Gastroesophageal sphincter (tissue), 4 donors: ENCODE measurements around the gene EGFR. TPM values are rescaled to one million over a fixed set of nuclear protein-coding genes. Genes with fewer than 3 reads are reported as not detected.

Source experiments
- ATAC-seq: fragments of 150-250 bp; one replicate; pipeline ENCODE4 v1.9.1; 2016; ENCODE audit warnings: mild to moderate bottlenecking, moderate library complexity
- H3K27ac ChIP-seq, 4 donors: fragments of 200-600 bp; sonication (generic) in 3 of 4; 1 replicate in 3 of 4; 2 replicates in 1 of 4; pipeline ENCODE4 v1.5.1; 2016 to 2019
- H3K27me3 ChIP-seq: fragments of 200-600 bp; sonication (generic); one replicate; pipeline ENCODE4 v1.5.1; 2019
- H3K36me3 ChIP-seq, 2 donors: fragments of 200-600 bp; sonication (generic); one replicate each; pipeline ENCODE4 v1.5.1; 2019; ENCODE audit warnings: control low read depth in 1 of 2
- H3K4me1 ChIP-seq, 3 donors: fragments of 200-600 bp; sonication (generic); 1 replicate in 2 of 3; 2 replicates in 1 of 3; pipeline ENCODE4 v1.5.1; 2016 to 2019; ENCODE audit warnings: control low read depth in 2 of 3
- H3K4me3 ChIP-seq, 2 donors: fragments of 200-600 bp; sonication (generic); one replicate each; pipeline ENCODE4 v1.5.1; 2019; ENCODE audit warnings: mild to moderate bottlenecking in 1 of 2, moderate library complexity in 1 of 2
- H3K9me3 ChIP-seq, 3 donors: fragments of 200-600 bp; sonication (generic); one replicate each; pipeline ENCODE4 v1.5.1; 2017 to 2019; ENCODE audit warnings: control low read depth in 2 of 3
- EP300 ChIP-seq: sonication (generic); formaldehyde crosslinking; IDR thresholded peaks from one replicate; pipeline ENCODE4 v1.6.1; 2017; ENCODE audit warnings: antibody characterized with exemption, mild to moderate bottlenecking
- POLR2A ChIP-seq, 2 donors: fragments of 450-650 bp; IDR thresholded peaks; one replicate each; pipeline ENCODE4 v1.6.1; 2017; ENCODE audit warnings: antibody characterized with exemption in 2 of 2, mild to moderate bottlenecking in 2 of 2, moderate library complexity in 1 of 2
- POLR2AphosphoS5 ChIP-seq: sonication (generic); formaldehyde crosslinking; IDR thresholded peaks from one replicate; pipeline ENCODE4 v1.6.1; 2017; ENCODE audit warnings: antibody characterized with exemption
- WGBS, 2 donors: methylation state at CpG; one replicate each; pipeline ENCODE4 v1.1.5; 2018; ENCODE audit warnings: low coverage in 1 of 2; 5-methylcytosine and 5-hydroxymethylcytosine counted together
- total RNA-seq, 4 donors: library from RNA; depleted of rRNA; stranded (reverse); fragments of >200 nt; gene quantifications; one replicate each; pipeline ENCODE4 v1.1.0, GENCODE V29; 2016
- TF ChIP-seq, protein P1 (sequence below), 4 experiments: fragments of 200-600 bp in 2 of 4; fragments of 450-650 bp in 2 of 4; sonication (generic) in 1 of 4; IDR thresholded peaks; one replicate each; pipeline ENCODE4 v1.5.1; 2017 to 2019; ENCODE audit warnings: antibody characterized with exemption in 4 of 4, mild to moderate bottlenecking in 2 of 4, moderate library complexity in 2 of 4

EGFR gene
- total RNA-seq, 4 donors from 2014 or later: 85.7 to 126 (median 111) TPM

DNA sequence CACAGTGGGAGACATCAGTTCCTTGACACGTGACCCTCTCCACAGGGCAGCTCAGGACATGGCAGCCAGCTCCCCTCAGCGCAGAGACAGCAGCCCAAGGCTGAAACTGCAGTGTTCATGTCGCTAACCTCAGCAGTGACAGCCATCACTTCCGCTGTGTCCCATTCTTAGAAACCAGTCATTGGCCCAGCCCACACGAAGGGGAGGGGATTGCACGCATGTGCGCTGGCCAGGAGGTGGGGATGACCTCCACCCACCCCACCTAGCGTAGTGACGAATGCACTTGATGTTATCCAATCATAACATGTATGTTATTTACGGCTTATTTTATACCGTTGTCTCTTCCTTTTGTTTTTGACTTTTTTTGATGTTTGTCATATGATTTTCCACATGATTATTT is 36.9 kb upstream of the EGFR start:
- H3K27me3 ChIP-seq: no peaks in the 10 kb centered on the region
- 93 to 100% methylated on average over 1 to 8 of the region's 11 CpGs for WGBS, 2 donors
- no peak overlapping the region for H3K27ac ChIP-seq
- H3K9me3 ChIP-seq: no peaks in the 10 kb centered on the region
- no peaks in the 10 kb centered on the region for H3K4me1 ChIP-seq
- ATAC-seq: no peak
- no peaks in the 10 kb centered on the region for H3K36me3 ChIP-seq
- TF ChIP-seq, protein P1, sequence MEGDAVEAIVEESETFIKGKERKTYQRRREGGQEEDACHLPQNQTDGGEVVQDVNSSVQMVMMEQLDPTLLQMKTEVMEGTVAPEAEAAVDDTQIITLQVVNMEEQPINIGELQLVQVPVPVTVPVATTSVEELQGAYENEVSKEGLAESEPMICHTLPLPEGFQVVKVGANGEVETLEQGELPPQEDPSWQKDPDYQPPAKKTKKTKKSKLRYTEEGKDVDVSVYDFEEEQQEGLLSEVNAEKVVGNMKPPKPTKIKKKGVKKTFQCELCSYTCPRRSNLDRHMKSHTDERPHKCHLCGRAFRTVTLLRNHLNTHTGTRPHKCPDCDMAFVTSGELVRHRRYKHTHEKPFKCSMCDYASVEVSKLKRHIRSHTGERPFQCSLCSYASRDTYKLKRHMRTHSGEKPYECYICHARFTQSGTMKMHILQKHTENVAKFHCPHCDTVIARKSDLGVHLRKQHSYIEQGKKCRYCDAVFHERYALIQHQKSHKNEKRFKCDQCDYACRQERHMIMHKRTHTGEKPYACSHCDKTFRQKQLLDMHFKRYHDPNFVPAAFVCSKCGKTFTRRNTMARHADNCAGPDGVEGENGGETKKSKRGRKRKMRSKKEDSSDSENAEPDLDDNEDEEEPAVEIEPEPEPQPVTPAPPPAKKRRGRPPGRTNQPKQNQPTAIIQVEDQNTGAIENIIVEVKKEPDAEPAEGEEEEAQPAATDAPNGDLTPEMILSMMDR (IDR thresholded peaks at IDR 0.05): no peak
- TF ChIP-seq POLR2AphosphoS5: no peak
- no peak for TF ChIP-seq POLR2A (IDR thresholded peaks at IDR 0.05)
- TF ChIP-seq EP300: no peak
- H3K4me3 ChIP-seq: no peak overlapping the region

DNA sequence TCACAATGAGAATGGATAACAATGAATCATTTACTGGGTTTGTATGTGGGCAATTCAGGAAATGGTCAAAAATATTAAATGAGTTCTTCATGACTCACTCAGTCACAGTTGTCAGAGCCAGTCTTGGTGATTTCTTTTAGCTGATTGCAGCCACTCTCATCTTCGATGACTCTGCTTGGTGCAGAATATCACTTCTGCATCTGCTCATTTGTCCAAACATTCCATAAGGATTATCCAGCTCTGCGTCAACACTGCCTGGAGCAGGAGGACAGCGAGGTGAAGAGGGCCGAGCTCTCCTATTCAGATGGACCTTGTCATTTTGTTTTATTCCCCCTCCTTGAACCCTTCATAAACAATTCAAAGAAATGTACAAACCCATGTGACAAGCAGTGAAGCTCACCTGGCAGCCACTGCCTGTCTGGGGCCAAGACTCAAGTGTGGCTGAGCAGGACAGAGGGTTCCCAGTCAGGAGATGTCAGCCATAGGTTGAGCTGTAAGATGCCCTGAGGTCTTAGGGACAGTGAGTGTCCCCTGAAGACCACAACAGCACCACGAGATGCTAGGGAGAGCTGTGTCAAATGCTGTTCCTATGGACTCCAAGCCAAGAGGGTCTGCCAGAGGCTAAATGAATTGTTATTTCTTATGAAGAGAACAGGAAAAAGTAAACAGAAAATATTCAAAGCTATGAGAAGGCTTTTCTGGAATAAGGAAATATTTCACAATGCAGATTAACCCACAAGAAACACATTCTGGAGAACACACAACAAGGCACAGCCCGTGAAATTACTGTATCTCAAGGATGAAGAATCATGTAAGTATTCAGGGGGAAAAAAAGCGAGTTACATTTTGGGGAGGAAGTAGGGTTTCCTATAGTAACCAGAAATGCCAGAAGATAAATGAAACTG is 33.1 kb upstream of the EGFR start:
- TF ChIP-seq POLR2A (IDR thresholded peaks at IDR 0.05): no peak
- TF ChIP-seq, protein P1 (IDR thresholded peaks at IDR 0.05): no peak
- Histone ChIP-seq H3K4me3 (no peak overlapping the region), H3K36me3 (no peaks in the 10 kb centered on the region), H3K9me3 (no peaks in the 10 kb centered on the region), H3K27me3 (no peaks in the 10 kb centered on the region), H3K27ac (no peak overlapping the region), H3K4me1 (no peaks in the 10 kb centered on the region)
- ATAC-seq: no peak
- WGBS, 2 donors: 69 to 72% methylated on average over 4 to 7 of the region's 7 CpGs

DNA sequence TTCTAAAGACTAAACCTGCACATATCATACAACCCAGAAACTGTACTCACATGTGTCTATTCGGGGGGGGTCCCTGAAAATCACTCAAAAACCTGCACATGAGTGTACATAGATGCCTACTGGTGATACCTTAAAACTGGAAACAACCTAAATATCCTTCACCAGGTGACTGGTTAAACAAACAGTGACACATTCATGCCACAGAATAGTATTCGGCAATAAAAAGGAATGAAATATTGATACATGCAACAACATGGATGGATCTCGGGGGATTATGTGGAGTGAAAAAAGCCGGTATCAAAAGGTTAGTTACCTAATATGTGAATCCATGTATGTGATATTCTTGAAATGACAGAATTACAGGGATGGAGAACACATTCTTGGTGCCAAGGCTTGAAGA is 32.1 kb upstream of the EGFR start:
- Histone ChIP-seq H3K4me3 (no peak overlapping the region), H3K9me3 (no peaks in the 10 kb centered on the region), H3K27ac (no peak overlapping the region), H3K36me3 (no peaks in the 10 kb centered on the region), H3K4me1 (no peaks in the 10 kb centered on the region), H3K27me3 (no peaks in the 10 kb centered on the region)
- ATAC-seq: no peak
- TF ChIP-seq EP300 (no peak), POLR2A (IDR thresholded peaks at IDR 0.05) (no peak), POLR2AphosphoS5 (no peak)
- TF ChIP-seq, protein P1 (IDR thresholded peaks at IDR 0.05): no peak
- 82% methylated on average over 4 of the region's 4 CpGs; no CpG with 5 or more reads in 1 of the 2 donors for WGBS, 2 donors

DNA sequence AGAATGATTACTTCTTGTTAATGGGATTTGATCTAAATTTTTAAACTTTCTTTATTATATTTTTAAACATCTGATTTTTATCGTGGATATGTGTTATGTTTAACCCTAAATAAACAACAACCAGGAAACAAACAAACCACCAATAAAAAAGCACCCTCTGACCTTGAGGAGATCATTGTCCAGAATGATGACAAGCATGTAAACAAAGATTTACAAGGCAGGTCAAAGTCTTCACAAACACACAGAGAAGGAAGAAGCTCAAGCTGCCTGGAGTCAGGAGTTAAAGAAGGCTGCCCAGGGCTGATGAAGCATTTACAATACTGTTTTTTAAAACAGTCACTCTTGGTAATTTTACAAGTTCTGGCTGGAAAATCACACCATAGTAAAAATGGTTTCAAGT is 31.0 kb upstream of the EGFR start:
- Histone ChIP-seq H3K27me3 (no peaks in the 10 kb centered on the region), H3K4me1 (no peaks in the 10 kb centered on the region), H3K4me3 (no peak overlapping the region), H3K36me3 (no peaks in the 10 kb centered on the region), H3K9me3 (no peaks in the 10 kb centered on the region), H3K27ac (no peak overlapping the region)
- 45 to 50% methylated on average over 1 of the region's 1 CpG for WGBS, 2 donors
- no peak for ATAC-seq
- TF ChIP-seq EP300 (no peak), POLR2A (IDR thresholded peaks at IDR 0.05) (no peak), POLR2AphosphoS5 (no peak)
- TF ChIP-seq, protein P1 (IDR thresholded peaks at IDR 0.05): no peak

DNA sequence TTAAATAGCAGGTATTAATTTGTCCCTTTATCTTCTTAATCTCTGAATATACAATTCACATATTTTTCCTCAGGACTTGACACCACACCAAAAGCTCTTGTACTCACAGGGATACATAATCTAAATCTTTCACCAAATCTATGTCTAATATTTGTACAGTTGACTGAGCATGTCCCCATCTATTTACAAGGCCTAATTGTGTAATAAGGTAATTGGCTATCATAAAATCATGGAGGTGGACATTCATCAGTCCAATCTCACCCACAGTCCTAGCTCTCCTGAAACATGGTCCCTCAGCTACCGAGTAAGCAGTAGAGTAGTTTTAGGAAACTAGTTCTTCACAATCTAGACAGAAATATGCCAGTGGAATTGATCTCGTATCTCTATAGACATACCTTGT is 30.3 kb upstream of the EGFR start:
- no peak for TF ChIP-seq POLR2AphosphoS5
- TF ChIP-seq, protein P1 (IDR thresholded peaks at IDR 0.05): no peak
- no peak for TF ChIP-seq POLR2A (IDR thresholded peaks at IDR 0.05)
- no peak for TF ChIP-seq EP300
- Histone ChIP-seq H3K9me3 (no peaks in the 10 kb centered on the region), H3K4me3 (no peak overlapping the region), H3K4me1 (no peaks in the 10 kb centered on the region), H3K27me3 (no peaks in the 10 kb centered on the region), H3K27ac (no peak overlapping the region), H3K36me3 (no peaks in the 10 kb centered on the region)
- no peak for ATAC-seq
- WGBS, 2 donors: 92 to 95% methylated on average over 2 of the region's 2 CpGs
